Loucy (cell line): Measurements from ENCODE around the gene NBDY.

ENCODE experiments used
- H2AFZ ChIP-seq: fragments of 200-600 bp; sonication (generic); 2 replicates; pipeline ENCODE4 v1.6.0; 2016; ENCODE audit warnings: antibody characterized with exemption, mild to moderate bottlenecking, low read length, moderate library complexity
- H3F3A ChIP-seq: fragments of 200-600 bp; 2 replicates; pipeline ENCODE4 v1.6.0; 2016; ENCODE audit warnings: antibody characterized with exemption, low read depth, mild to moderate bottlenecking
- H3K27me3 ChIP-seq: fragments of 200-600 bp; sonication (generic); 2 replicates; pipeline ENCODE4 v1.6.1; 2014; ENCODE audit warnings: low read length, mild to moderate bottlenecking; ENCODE audit not compliant: insufficient read depth, poor library complexity, severe bottlenecking
- H3K36me3 ChIP-seq: fragments of 200-600 bp; sonication (generic); 2 replicates; pipeline ENCODE4 v1.6.1; 2016; ENCODE audit warnings: low read length; ENCODE audit not compliant: insufficient read depth
- H3K4me1 ChIP-seq: fragments of 200-600 bp; sonication (generic); 2 replicates; pipeline ENCODE4 v1.5.1; 2014; ENCODE audit warnings: low read length, mild to moderate bottlenecking; ENCODE audit not compliant: insufficient read depth, poor library complexity, severe bottlenecking
- H3K4me2 ChIP-seq: fragments of 200-600 bp; sonication (generic); 2 replicates; pipeline ENCODE4 v1.6.0; 2014; ENCODE audit warnings: antibody characterized with exemption, low read length, low read depth, mild to moderate bottlenecking; ENCODE audit not compliant: poor library complexity, severe bottlenecking
- H3K4me3 ChIP-seq: fragments of 200-600 bp; sonication (generic); 2 replicates; pipeline ENCODE4 v1.5.1; 2014; ENCODE audit warnings: low read length, mild to moderate bottlenecking, mixed read lengths; ENCODE audit not compliant: poor library complexity, severe bottlenecking
- H3K79me2 ChIP-seq: fragments of 200-600 bp; sonication (generic); 2 replicates; pipeline ENCODE4 v1.6.1; 2014; ENCODE audit warnings: low read length; ENCODE audit not compliant: insufficient read depth
- H3K9ac ChIP-seq: fragments of 200-600 bp; sonication (generic); 2 replicates; pipeline ENCODE4 v1.6.0; 2014; ENCODE audit warnings: mild to moderate bottlenecking, low read depth, low read length, moderate library complexity; ENCODE audit not compliant: poor library complexity, severe bottlenecking
- H3K9me2 ChIP-seq: fragments of 200-600 bp; sonication (generic); replicated peaks from 2 replicates; pipeline ENCODE4 v1.6.1; 2016; ENCODE audit warnings: low read depth, low read length, mixed read lengths
- H3K9me3 ChIP-seq: fragments of 200-600 bp; sonication (generic); 2 replicates; pipeline ENCODE4 v1.6.1; 2014; ENCODE audit warnings: mild to moderate bottlenecking, antibody characterized with exemption, low read length, low read depth; ENCODE audit not compliant: insufficient read depth
- H4K20me1 ChIP-seq: fragments of 200-600 bp; sonication (generic); 2 replicates; pipeline ENCODE4 v1.6.0; 2014; ENCODE audit warnings: antibody characterized with exemption, low read length, mild to moderate bottlenecking; ENCODE audit not compliant: insufficient read depth, poor library complexity, severe bottlenecking
- CTCF ChIP-seq: fragments of 200-600 bp; sonication (generic); conservative IDR thresholded peaks from 2 replicates; pipeline ENCODE4 v1.5.1; 2014; ENCODE audit warnings: mild to moderate bottlenecking, antibody characterized with exemption, low read length
- EZH2phosphoT487 ChIP-seq: fragments of 200-600 bp; IDR thresholded peaks from 2 replicates; pipeline ENCODE4 v1.6.1; 2018; ENCODE audit warnings: antibody characterized with exemption, mild to moderate bottlenecking, moderate library complexity, borderline replicate concordance

Gene NBDY

GRCh38 chrX:56783996-56784620, 55.1 kb downstream of the NBDY start:
- no peak overlapping the region for H3K4me2 ChIP-seq
- peaks cover 2% of the 10 kb centered on the region; the same call in 1 of the 2 replicates for H3K36me3 ChIP-seq
- no peaks in the 10 kb centered on the region for H3F3A ChIP-seq
- H2AFZ ChIP-seq, result no peak overlapping the region
- no peaks in the 10 kb centered on the region for H3K9me2 ChIP-seq
- H3K27me3 ChIP-seq, result no peaks in the 10 kb centered on the region
- no peaks in the 10 kb centered on the region for H3K79me2 ChIP-seq
- H3K4me1 ChIP-seq, result no peaks in the 10 kb centered on the region
- H3K9me3 ChIP-seq, result no peaks in the 10 kb centered on the region
- H4K20me1 ChIP-seq, result no peaks in the 10 kb centered on the region
- no peak overlapping the region for H3K9ac ChIP-seq
- no peak overlapping the region for H3K4me3 ChIP-seq
- no peak for TF ChIP-seq CTCF

GRCh38 chrX:56784666-56785065, 55.6 kb downstream of the NBDY start:
- Histone ChIP-seq H3F3A (no peaks in the 10 kb centered on the region), H3K4me3 (no peak overlapping the region), H3K9me3 (no peaks in the 10 kb centered on the region), H3K9ac (no peak overlapping the region), H3K36me3 (peaks cover 6% of the 10 kb centered on the region; the same call in 1 of the 2 replicates), H4K20me1 (no peaks in the 10 kb centered on the region), H3K4me2 (no peak overlapping the region), H3K4me1 (no peaks in the 10 kb centered on the region), H3K27me3 (no peaks in the 10 kb centered on the region), H3K9me2 (no peaks in the 10 kb centered on the region), H3K79me2 (0 out of 2 replicates have a peak, but pooled peaks cover 3% of the 10 kb centered on the region), H2AFZ (no peak overlapping the region)
- no peak for TF ChIP-seq CTCF
- TF ChIP-seq EZH2phosphoT487, result no peak

- 0 out of 2 replicates have a peak, but pooled peaks cover 3% of the 10 kb centered on the region for H3K79me2 ChIP-seq
- TF ChIP-seq CTCF (no peak), EZH2phosphoT487 (no peak)
Measured at GRCh38 chrX:56785442-56785841, 56.4 kb downstream of the NBDY start.

More at GRCh38 chrX:56785442-56785841, 56.4 kb downstream of the NBDY start:
- H3K4me2 ChIP-seq, result no peak overlapping the region
- H4K20me1 ChIP-seq, result no peaks in the 10 kb centered on the region
- no peaks in the 10 kb centered on the region for H3K9me2 ChIP-seq
- no peaks in the 10 kb centered on the region for H3K27me3 ChIP-seq
- H3K9ac ChIP-seq, result no peak overlapping the region
- H2AFZ ChIP-seq, result no peak overlapping the region
- H3F3A ChIP-seq, result no peaks in the 10 kb centered on the region
- H3K4me3 ChIP-seq, result no peak overlapping the region
- no peaks in the 10 kb centered on the region for H3K4me1 ChIP-seq
- no peaks in the 10 kb centered on the region for H3K9me3 ChIP-seq
- H3K36me3 ChIP-seq, result peaks cover 6% of the 10 kb centered on the region; the same call in 1 of the 2 replicates
